Measurements from ENCODE around the gene SLC25A23. TPM values are rescaled to one million over a fixed set of nuclear protein-coding genes. Genes with fewer than 3 reads are reported as not detected.

SLC25A23 gene
- total RNA-seq, 1 experiment from 2014 or later: 89.5 TPM

DNA sequence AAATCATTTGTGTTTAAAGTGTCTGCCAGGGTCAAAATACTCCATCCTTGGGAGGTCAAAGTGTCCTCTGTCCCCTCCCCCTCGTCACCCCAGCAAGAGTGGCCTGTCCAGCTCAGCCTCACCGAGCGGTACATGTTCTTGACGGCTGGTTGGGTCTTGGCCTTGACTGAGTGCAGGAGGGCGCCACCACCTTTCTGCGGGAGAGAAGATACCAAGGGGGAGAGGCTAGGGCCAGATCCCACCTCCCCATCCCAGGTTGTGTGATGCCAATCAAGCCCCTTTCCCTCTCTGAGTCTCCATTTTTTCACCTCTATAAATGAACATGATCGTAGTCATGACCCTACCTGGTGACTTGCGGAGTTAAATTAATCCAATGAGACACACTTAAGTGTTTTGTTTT, 10.6 kb upstream of the SLC25A23 start:
- H2AFZ ChIP-seq (ENCODE audit: low read depth, low read length, poor library complexity, severe bottlenecking): no peak overlapping the region
- H3K4me3 ChIP-seq (replicated peaks in 1 of 2; ENCODE audit: low read depth in 1 of 2, low read length in 2 of 2): no peak overlapping the region
- H3K4me2 ChIP-seq (ENCODE audit: low read length): no peak overlapping the region
- ATAC-seq (no peak), DNase-seq (ENCODE audit: low read depth, low spot score) (no peak)
- H3K27ac ChIP-seq (ENCODE audit: low read depth, low read length): no peak overlapping the region
- TF ChIP-seq YY1 (IDR thresholded peaks at IDR 0.05; ENCODE audit: extremely low read depth, insufficient replicate concordance, low read depth, low read length) (no peak), ELF1 (IDR thresholded peaks at IDR 0.05; ENCODE audit: borderline replicate concordance, low read depth) (no peak), ZNF274 (IDR thresholded peaks at IDR 0.05; ENCODE audit: low read depth, low read length) (no peak), RAD21 (IDR thresholded peaks at IDR 0.05; ENCODE audit: low read depth) (no peak), POLR2A (IDR thresholded peaks at IDR 0.05; ENCODE audit: borderline replicate concordance, extremely low read depth, insufficient read depth, insufficient read length) (no peak), SRF (IDR thresholded peaks at IDR 0.05; ENCODE audit: low read depth) (no peak), CEBPB (IDR thresholded peaks at IDR 0.05; ENCODE audit: low read depth) (no peak), POLR2AphosphoS5 (IDR thresholded peaks at IDR 0.05; ENCODE audit: low read depth, low read length) (no peak), SIN3A (IDR thresholded peaks at IDR 0.05; ENCODE audit: low read depth) (no peak), TCF7L2 (IDR thresholded peaks at IDR 0.05; ENCODE audit: borderline replicate concordance, extremely low read depth, insufficient read depth, insufficient read length) (no peak), CBX3 (IDR thresholded peaks at IDR 0.05; ENCODE audit: low read depth) (no peak), EZH2 (IDR thresholded peaks at IDR 0.05) (no peak)
- TF ChIP-seq, protein P1, sequence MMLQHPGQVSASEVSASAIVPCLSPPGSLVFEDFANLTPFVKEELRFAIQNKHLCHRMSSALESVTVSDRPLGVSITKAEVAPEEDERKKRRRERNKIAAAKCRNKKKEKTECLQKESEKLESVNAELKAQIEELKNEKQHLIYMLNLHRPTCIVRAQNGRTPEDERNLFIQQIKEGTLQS (IDR thresholded peaks at IDR 0.05): no peak
- TF ChIP-seq, protein P2, sequence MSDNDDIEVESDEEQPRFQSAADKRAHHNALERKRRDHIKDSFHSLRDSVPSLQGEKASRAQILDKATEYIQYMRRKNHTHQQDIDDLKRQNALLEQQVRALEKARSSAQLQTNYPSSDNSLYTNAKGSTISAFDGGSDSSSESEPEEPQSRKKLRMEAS (IDR thresholded peaks at IDR 0.05): no peak
- intact Hi-C loops (cut with micrococcal nuclease): no loop called here
- RAD21 ChIA-PET (ENCODE audit: low non-redundant PET in 1 of 2, low total read pairs in 2 of 2, uncharacterized antibody in 2 of 2, unreplicated experiment in 2 of 2): no interaction called here
- no TSS peak for BruUV-seq (replicated peaks)
- POLR2A ChIA-PET: no interaction called here
- peaks cover 5% of the 10 kb centered on the region; the same call in 1 of the 2 replicates for H3K79me2 ChIP-seq (ENCODE audit: insufficient read depth, low read length)
- H3K9me2 ChIP-seq (ENCODE audit: insufficient read depth): no peaks in the 10 kb centered on the region
- H3K9ac ChIP-seq (ENCODE audit: low read length): no peak overlapping the region
- no peaks in the 10 kb centered on the region for H4K20me1 ChIP-seq (ENCODE audit: insufficient read depth)
- no peaks in the 10 kb centered on the region for H3K9me3 ChIP-seq (ENCODE audit: control insufficient read depth in 1 of 2, insufficient read depth in 1 of 2, low read depth in 1 of 2, low read length in 2 of 2)
- no peaks in the 10 kb centered on the region for H3K27me3 ChIP-seq (ENCODE audit: insufficient read depth, low read length)
- CTCF ChIA-PET: interaction anchor here (1.0 kb wide), 1 partner anchor 44 kb away, joined by 3 read pairs; no protein-coding TSS in a partner anchor
- H3K4me1 ChIP-seq (ENCODE audit: control insufficient read depth in 1 of 2, insufficient read depth in 2 of 2, low read length in 2 of 2): peaks cover 13 to 19% of the 10 kb centered on the region in 2 experiments
- peaks cover 0 to 10% of the 10 kb centered on the region in 2 experiments; a peak in 2 of 4 replicates for H3K36me3 ChIP-seq (ENCODE audit: control insufficient read depth in 1 of 2, insufficient read depth in 2 of 2, low read length in 2 of 2)

All from HCT116 (cell line).